GM19452 (cell line): ENCODE results near the gene TMEM200B.
"Not testable (repeated sequence)": the region's sequence is repeated elsewhere in the genome, so short reads cannot be mapped to it uniquely, and the experiment has no call there.

Experiments used
- ATAC-seq: cut with Tn5 transposase; IDR thresholded peaks from one replicate; pipeline ENCODE4 v1.9.1; 2021; ENCODE audit not compliant: unreplicated experiment

Gene TMEM200B

GRCh38 chr1:29136391-29136915 lies 12.8 kb upstream of the TMEM200B start:
- ATAC-seq: no peak

GRCh38 chr1:29134695-29135028 lies 11.0 kb upstream of the TMEM200B start:
- ATAC-seq: no peak

GRCh38 chr1:29133861-29134694 lies 10.4 kb upstream of the TMEM200B start:
- no peak for ATAC-seq

GRCh38 chr1:29131056-29131455 lies 7.4 kb upstream of the TMEM200B start:
- ATAC-seq: not testable (repeated sequence)

GRCh38 chr1:29129916-29130315 lies 6.2 kb upstream of the TMEM200B start:
- no peak for ATAC-seq

GRCh38 chr1:29128739-29129138 lies 5.0 kb upstream of the TMEM200B start:
- ATAC-seq: no peak

- ATAC-seq: no peak
These were observed 2.5 kb upstream of the TMEM200B start for GRCh38 chr1:29126198-29126597.

- ATAC-seq: no peak
These were observed 2.1 kb upstream of the TMEM200B start for GRCh38 chr1:29125788-29126187.

- ATAC-seq: no peak
These were observed 1.5 kb upstream of the TMEM200B start for GRCh38 chr1:29125237-29125641.

- no peak for ATAC-seq
These were observed 898 bp upstream of the TMEM200B start for GRCh38 chr1:29124366-29125236.

GRCh38 chr1:29123053-29123886 lies 433 bp downstream of the TMEM200B start:
- ATAC-seq: no peak

GRCh38 chr1:29122682-29123052 lies 1.0 kb downstream of the TMEM200B start:
- ATAC-seq: no peak

- no peak for ATAC-seq
These were observed 1.6 kb downstream of the TMEM200B start for GRCh38 chr1:29121936-29122681.

- ATAC-seq: no peak
These were observed 2.2 kb downstream of the TMEM200B start for GRCh38 chr1:29121516-29121935.

- no peak for ATAC-seq
These were observed 2.7 kb downstream of the TMEM200B start for GRCh38 chr1:29120947-29121485.

GRCh38 chr1:29120367-29120766 lies 3.3 kb downstream of the TMEM200B start:
- no peak for ATAC-seq

- no peak for ATAC-seq
These were observed 4.4 kb downstream of the TMEM200B start for GRCh38 chr1:29119121-29119929.

- ATAC-seq: no peak
These were observed 6.3 kb downstream of the TMEM200B start for GRCh38 chr1:29117381-29117780.

GRCh38 chr1:29114654-29115053 lies 9.0 kb downstream of the TMEM200B start:
- ATAC-seq: no peak
